ENCODE results near the gene TMEM8B.
"Not testable (repeated sequence)": the region's sequence is repeated elsewhere in the genome, so short reads cannot be mapped to it uniquely, and the experiment has no call there.

Gene TMEM8B

GRCh38 chr9:35891646-35892045, 62.6 kb downstream of the TMEM8B start:
- no peak for TF ChIP-seq CTCF (IDR thresholded peaks at IDR 0.05; ENCODE audit: low read depth, low read length)
- no peak for DNase-seq
- H3K9me3 ChIP-seq, result no peaks in the 10 kb centered on the region
- H3K4me1 ChIP-seq, result peaks cover 8% of the 10 kb centered on the region
- no peaks in the 10 kb centered on the region for H3K36me3 ChIP-seq
- H3K27me3 ChIP-seq, result no peaks in the 10 kb centered on the region
- no peak overlapping the region for H3K4me3 ChIP-seq (ENCODE audit: low read depth, low read length)

- no peak for TF ChIP-seq CTCF (IDR thresholded peaks at IDR 0.05; ENCODE audit: low read depth, low read length)
- no peaks in the 10 kb centered on the region for H3K9me3 ChIP-seq
- no peaks in the 10 kb centered on the region for H3K36me3 ChIP-seq
- H3K27me3 ChIP-seq, result no peaks in the 10 kb centered on the region
- no peak overlapping the region for H3K4me3 ChIP-seq (ENCODE audit: low read depth, low read length)
- no peak for DNase-seq
- H3K4me1 ChIP-seq, result peaks cover 8% of the 10 kb centered on the region
Measured at GRCh38 chr9:35892051-35892450, 63.0 kb downstream of the TMEM8B start.

- DNase-seq, result no peak
- no peak for TF ChIP-seq CTCF (IDR thresholded peaks at IDR 0.05; ENCODE audit: low read depth, low read length)
- Histone ChIP-seq H3K27me3 (peaks cover 19% of the 10 kb centered on the region), H3K4me1 (no peaks in the 10 kb centered on the region), H3K36me3 (no peaks in the 10 kb centered on the region), H3K9me3 (no peaks in the 10 kb centered on the region), H3K4me3 (ENCODE audit: low read depth, low read length) (no peak overlapping the region)
Measured at GRCh38 chr9:35896570-35896969, 67.5 kb downstream of the TMEM8B start.

GRCh38 chr9:35897376-35898099, 68.5 kb downstream of the TMEM8B start:
- not testable (repeated sequence) for DNase-seq; H3K4me3 ChIP-seq (ENCODE audit: low read depth, low read length); H3K9me3 ChIP-seq; H3K4me1 ChIP-seq; H3K36me3 ChIP-seq
- H3K27me3 ChIP-seq, result peaks cover 27% of the 10 kb centered on the region

GRCh38 chr9:35898337-35898736, 69.3 kb downstream of the TMEM8B start:
- H3K36me3 ChIP-seq, result no peaks in the 10 kb centered on the region
- no peaks in the 10 kb centered on the region for H3K9me3 ChIP-seq
- H3K4me3 ChIP-seq (ENCODE audit: low read depth, low read length), result no peak overlapping the region
- H3K4me1 ChIP-seq, result no peaks in the 10 kb centered on the region
- DNase-seq, result no peak
- TF ChIP-seq CTCF (IDR thresholded peaks at IDR 0.05; ENCODE audit: low read depth, low read length), result no peak
- H3K27me3 ChIP-seq, result peaks cover 28% of the 10 kb centered on the region

- Histone ChIP-seq H3K4me3 (ENCODE audit: low read depth, low read length) (no peak overlapping the region), H3K4me1 (no peaks in the 10 kb centered on the region), H3K27me3 (peaks cover 28% of the 10 kb centered on the region), H3K9me3 (no peaks in the 10 kb centered on the region), H3K36me3 (no peaks in the 10 kb centered on the region)
- no peak for TF ChIP-seq CTCF (IDR thresholded peaks at IDR 0.05; ENCODE audit: low read depth, low read length)
- no peak for DNase-seq
Measured at GRCh38 chr9:35899021-35899420, 70.0 kb downstream of the TMEM8B start.

Data from BE2C (cell line).